Measurements from ENCODE around the gene EYS. TPM values are rescaled to one million over a fixed set of nuclear protein-coding genes. Genes with fewer than 3 reads are reported as not detected.

EYS gene
- total and polyA plus RNA-seq, 2 of the 8 experiments (the other 6 are each of a cell fraction or from before 2014, with no cell fraction given) = 0.05 to 0.13 TPM

DNA sequence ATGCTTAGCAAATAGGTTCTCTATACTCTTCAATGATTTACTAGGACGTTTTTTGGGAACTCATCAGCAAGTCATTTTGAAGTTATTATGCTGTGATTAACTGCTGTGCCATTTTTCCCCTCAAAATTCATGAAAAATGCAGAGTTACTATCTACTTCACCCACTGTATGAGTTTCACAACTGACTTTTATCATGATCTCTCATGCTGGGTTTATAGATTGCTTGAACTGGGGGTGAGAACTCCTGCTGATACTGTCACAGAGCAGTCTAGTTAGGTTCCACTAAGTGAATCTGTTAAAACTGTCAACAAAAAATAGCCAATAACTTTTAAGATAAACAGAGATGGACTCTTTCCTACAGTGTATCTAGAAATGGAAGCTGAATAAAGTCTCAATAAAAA is 136.7 kb downstream of the EYS start (continued):
- no peak for TF ChIP-seq ASH2L (IDR thresholded peaks at IDR 0.05; ENCODE audit: low read length)
- TF ChIP-seq GTF2F1 (IDR thresholded peaks at IDR 0.05; ENCODE audit: borderline replicate concordance, low read depth, low read length) = no peak
- TF ChIP-seq SAP30 (IDR thresholded peaks at IDR 0.05; ENCODE audit: insufficient read depth, insufficient replicate concordance, low read length) = no peak

All from H1 (cell line).